Coronary artery (tissue), 2 donors: ENCODE results near the gene CFAP20DC.
"Not testable (repeated sequence)": the region's sequence is repeated elsewhere in the genome, so short reads cannot be mapped to it uniquely, and the experiment has no call there.

Experiments used
- DNase-seq: peaks from one replicate; pipeline ENCODE4 v3.0.0-alpha.2; 2017; ENCODE audit warnings: low spot score
- H3K27ac ChIP-seq, 2 donors: fragments of 200-600 bp; sonication (generic); one replicate each; pipeline ENCODE4 v1.5.1; 2016 to 2019
- H3K4me3 ChIP-seq: fragments of 200-600 bp; sonication (generic); 2 replicates; pipeline ENCODE4 v1.5.1; 2016; ENCODE audit warnings: mild to moderate bottlenecking, moderate library complexity
- TF ChIP-seq, protein P1 (sequence below): fragments of 200-600 bp; sonication (generic); IDR thresholded peaks from one replicate; pipeline ENCODE4 v1.5.1; 2019; ENCODE audit warnings: antibody characterized with exemption

CFAP20DC gene

DNA sequence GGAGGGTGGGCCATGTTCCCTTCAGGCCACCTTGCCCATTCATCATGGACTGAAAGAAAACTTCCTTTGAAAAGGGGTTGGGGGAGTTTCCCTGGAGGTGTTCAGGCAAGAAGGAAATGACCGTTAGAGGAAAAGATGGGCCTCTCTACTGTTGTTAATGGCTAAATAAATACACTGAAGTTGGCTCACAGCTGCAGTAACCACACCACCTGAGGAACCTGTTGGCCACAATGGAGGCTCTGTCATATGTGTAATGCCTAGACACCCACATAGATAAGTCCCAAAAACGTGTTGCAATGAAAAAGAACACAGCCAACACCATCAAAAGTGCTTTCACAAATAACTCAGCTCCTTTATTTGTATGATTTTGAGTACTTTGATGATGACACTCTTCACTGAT, 345.1 kb downstream of the CFAP20DC start:
- TF ChIP-seq, protein P1, sequence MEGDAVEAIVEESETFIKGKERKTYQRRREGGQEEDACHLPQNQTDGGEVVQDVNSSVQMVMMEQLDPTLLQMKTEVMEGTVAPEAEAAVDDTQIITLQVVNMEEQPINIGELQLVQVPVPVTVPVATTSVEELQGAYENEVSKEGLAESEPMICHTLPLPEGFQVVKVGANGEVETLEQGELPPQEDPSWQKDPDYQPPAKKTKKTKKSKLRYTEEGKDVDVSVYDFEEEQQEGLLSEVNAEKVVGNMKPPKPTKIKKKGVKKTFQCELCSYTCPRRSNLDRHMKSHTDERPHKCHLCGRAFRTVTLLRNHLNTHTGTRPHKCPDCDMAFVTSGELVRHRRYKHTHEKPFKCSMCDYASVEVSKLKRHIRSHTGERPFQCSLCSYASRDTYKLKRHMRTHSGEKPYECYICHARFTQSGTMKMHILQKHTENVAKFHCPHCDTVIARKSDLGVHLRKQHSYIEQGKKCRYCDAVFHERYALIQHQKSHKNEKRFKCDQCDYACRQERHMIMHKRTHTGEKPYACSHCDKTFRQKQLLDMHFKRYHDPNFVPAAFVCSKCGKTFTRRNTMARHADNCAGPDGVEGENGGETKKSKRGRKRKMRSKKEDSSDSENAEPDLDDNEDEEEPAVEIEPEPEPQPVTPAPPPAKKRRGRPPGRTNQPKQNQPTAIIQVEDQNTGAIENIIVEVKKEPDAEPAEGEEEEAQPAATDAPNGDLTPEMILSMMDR = no peak
- DNase-seq = no peak
- no peak overlapping the region for H3K4me3 ChIP-seq
- no peak overlapping the region for H3K27ac ChIP-seq

DNA sequence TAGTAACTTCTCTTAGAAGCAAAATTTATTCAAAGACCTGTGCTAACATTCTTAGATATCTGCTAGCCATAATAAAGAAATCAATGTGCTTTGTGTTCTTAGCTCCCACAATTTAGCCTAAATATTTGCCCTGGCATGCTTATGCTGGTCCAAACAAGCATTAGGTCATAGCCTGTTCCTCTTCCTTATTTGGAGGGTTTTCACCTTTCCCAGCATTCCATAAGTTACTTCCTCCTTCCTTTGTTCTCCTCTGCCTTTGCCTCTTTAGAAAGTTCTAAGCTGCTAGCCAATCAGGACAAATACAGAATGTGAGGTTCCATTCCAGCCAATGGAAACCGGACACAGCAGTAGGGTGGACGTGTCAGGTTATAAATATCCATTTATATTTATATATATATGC, 345.5 kb downstream of the CFAP20DC start:
- H3K4me3 ChIP-seq, H3K27ac ChIP-seq, DNase-seq: not testable (repeated sequence)

DNA sequence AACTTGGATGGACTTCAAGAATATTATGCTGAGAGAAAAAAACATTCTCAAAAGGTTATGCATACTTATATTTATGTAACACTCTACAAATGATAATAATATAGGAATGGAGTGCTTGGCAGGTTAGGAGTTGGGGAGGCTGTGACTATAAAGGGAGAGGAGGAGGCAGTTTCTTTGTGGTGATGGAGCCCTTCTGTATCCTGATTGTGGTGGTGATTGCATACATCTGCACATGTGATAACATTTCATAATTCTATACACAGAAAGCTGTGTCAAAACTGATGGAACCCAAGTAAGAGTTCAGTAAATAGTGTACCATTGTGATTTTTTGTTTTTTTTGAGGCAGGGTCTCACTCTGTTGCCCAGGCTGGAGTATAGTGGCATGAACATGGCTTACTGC, 351.6 kb downstream of the CFAP20DC start:
- TF ChIP-seq, protein P1 = no peak
- no peak overlapping the region for H3K27ac ChIP-seq
- no peak for DNase-seq
- no peak overlapping the region for H3K4me3 ChIP-seq

DNA sequence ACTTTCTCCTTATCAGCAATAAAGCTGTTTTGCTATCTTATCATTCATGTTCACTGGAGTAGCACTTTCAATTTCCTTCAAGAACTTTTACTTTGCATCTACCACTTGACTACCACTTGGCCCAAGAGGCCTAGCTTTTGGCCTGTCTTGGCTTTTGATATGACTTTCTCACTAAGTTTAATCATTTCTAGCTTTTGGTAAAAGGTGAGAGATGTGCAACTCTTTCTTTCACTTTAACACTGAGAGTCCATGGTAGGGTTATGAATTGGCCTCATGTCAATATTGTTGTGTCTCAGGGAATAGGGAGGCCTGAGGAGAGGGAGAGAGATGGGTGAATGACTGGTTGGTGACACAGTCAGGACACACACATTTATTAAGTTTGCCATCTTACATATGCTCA, 352.3 kb downstream of the CFAP20DC start:
- no peak for DNase-seq
- H3K27ac ChIP-seq = no peak overlapping the region
- no peak overlapping the region for H3K4me3 ChIP-seq
- TF ChIP-seq, protein P1 = no peak

DNA sequence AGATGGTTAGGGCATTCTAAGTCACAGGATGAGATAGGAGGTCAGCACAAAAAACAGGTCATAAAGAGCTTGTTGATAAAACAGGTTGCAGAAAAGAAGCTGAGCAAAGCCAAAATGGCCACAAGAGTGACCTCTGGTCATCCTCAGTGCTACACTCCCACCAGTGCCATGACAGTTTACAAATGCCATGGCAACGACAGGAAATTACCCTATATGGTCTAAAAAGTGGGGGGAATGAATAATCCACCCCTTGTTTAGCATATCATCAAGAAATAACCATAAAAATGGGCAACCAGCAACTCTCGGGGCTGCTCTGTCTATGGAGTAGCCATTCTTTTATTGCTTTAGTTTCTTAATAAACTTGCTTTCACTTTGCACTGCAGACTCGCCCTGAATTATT, 353.0 kb downstream of the CFAP20DC start:
- not testable (repeated sequence) for H3K4me3 ChIP-seq, H3K27ac ChIP-seq, DNase-seq

DNA sequence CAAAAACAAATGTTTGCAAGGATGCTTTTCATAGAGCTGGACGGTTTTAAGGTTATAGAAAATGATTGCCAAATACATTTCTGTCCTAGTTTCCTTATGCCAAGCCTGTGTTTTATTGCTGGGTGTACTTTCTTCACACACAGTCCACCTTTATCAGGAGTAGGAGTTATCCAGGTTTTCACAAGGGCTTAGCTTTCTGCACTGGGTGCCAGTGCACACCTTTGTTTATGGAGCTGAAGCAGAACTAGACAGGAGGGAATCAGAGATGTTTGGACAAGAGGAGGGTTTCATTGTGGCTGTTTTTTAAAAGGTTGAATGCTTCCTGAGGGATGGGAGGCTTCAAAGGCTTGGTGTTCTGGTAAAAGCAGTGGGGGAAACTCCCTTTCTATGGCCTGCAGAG, 353.7 kb downstream of the CFAP20DC start:
- no peak overlapping the region for H3K4me3 ChIP-seq
- no peak overlapping the region for H3K27ac ChIP-seq
- DNase-seq = no peak
- TF ChIP-seq, protein P1 = no peak

DNA sequence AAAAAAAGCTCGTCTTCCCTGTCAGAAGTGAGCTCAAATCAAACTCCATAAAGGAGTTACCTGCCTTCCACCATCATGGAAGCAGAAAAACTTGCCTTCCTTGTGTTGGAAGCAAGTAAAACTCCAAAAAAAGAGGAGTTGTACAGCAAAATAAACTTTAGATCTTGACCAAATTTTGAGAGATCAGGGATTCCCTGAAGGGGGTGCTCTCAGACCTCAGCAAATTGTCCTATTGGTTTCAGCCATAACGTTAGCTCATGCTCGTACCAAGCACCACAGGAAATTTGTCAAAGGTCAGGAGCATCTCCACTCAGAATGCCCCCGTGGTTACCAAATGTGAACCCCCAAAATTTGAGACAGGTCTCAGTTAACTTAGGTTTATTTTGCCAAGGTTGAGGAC, 354.5 kb downstream of the CFAP20DC start:
- H3K27ac ChIP-seq, H3K4me3 ChIP-seq, DNase-seq: not testable (repeated sequence)

DNA sequence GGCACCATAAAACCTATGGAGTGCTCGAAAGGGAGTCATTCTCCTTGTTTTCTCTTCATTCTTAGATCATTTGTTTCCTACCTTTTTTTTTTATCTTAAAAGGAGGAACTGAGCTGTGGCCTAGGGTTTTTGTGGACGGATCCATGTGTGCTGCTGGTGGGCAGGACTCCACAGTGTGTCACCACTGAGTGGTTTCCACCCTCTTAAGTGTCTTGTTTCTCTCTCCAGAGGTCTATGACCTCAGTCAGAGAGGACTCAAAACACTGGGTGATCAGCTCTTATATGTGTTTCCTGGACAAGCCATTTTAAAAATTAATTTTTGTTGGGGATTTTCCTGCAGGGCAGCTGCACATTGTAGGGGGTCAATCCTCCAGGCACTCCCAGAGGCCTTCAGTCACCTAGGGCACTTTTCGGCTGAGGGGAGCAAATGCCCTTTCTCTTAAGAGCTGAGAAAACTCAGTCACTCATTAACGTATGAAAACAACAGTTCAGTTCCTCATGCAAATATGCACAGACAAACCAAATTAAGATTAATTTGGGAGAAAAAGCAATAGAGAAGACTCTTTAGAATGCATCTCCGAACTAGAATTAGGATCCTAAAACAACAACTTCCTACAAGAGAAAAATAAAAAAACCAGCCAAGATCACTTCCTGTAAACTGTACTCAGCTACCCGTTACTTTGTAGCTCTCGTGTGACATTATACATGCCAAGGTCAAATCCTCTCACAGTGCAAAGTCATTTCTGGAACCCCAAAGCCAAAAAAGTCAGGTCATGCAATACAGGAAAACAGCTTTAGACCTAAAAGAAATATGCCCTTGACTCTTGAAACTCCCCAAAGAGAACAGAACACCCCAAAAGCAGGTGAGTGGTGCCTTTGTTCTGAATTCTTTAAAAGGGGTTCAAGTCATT, 355.6 kb downstream of the CFAP20DC start:
- TF ChIP-seq, protein P1 = no peak
- H3K4me3 ChIP-seq = no peak overlapping the region
- DNase-seq = no peak
- H3K27ac ChIP-seq = no peak overlapping the region
